Esophagus (tissue), 2 donors: ENCODE results near the gene RNF103. TPM values are rescaled to one million over a fixed set of nuclear protein-coding genes. Genes with fewer than 3 reads are reported as not detected.

ENCODE experiments used
- H3K27ac ChIP-seq, 2 donors: one replicate each; pipeline ENCODE4 v1.5.1; 2013; ENCODE audit warnings: low read depth in 2 of 2, mild to moderate bottlenecking in 2 of 2, inconsistent platforms in 1 of 2, low read length in 1 of 2, moderate library complexity in 1 of 2
- H3K27me3 ChIP-seq, 2 donors: one replicate each; pipeline ENCODE4 v1.6.1; 2013; ENCODE audit warnings: low read length in 2 of 2, control low read depth in 1 of 2, mild to moderate bottlenecking in 1 of 2; ENCODE audit not compliant: insufficient read depth in 2 of 2, control insufficient read depth in 1 of 2
- H3K36me3 ChIP-seq, 2 donors: one replicate each; pipeline ENCODE4 v1.6.1; 2013; ENCODE audit warnings: low read length in 1 of 2; ENCODE audit not compliant: control insufficient read depth in 2 of 2, insufficient read depth in 2 of 2
- H3K4me1 ChIP-seq, 2 donors: one replicate each; pipeline ENCODE4 v1.6.1; 2013; ENCODE audit warnings: low read length in 1 of 2; ENCODE audit not compliant: control insufficient read depth in 2 of 2, insufficient read depth in 2 of 2
- H3K4me3 ChIP-seq, 2 donors: one replicate each; pipeline ENCODE4 v1.5.1; 2013; ENCODE audit warnings: low read length in 2 of 2, mild to moderate bottlenecking in 2 of 2, low read depth in 1 of 2, moderate library complexity in 1 of 2
- H3K9me3 ChIP-seq, 2 donors: one replicate each; pipeline ENCODE4 v1.6.1; 2013; ENCODE audit warnings: mild to moderate bottlenecking in 2 of 2, low read depth in 1 of 2, low read length in 1 of 2, moderate library complexity in 1 of 2; ENCODE audit not compliant: control insufficient read depth in 2 of 2, insufficient read depth in 1 of 2
- WGBS, 2 donors: extraction: QIAGEN DNeasy Blood & Tissue Kit; methylation state at CpG; one replicate each; pipeline ENCODE4 v1.1.7; 2013; 5-methylcytosine and 5-hydroxymethylcytosine counted together
- polyA plus RNA-seq, 2 donors: library from polyadenylated mRNA; stranded (reverse); fragments of 200-250 nt; gene quantifications; one replicate each; pipeline ENCODE4 v1.2.3, GENCODE V29; 2013
- donor health status: healthy with polysubstance abuse.
- donor health status: Bipolar disorder and iron deficiency.

Gene RNF103
- polyA plus RNA-seq, 2 donors, result 13.7 to 20.2 TPM

GRCh38 chr2:86648681-86649080 lies 25.0 kb upstream of the RNF103 start:
- Histone ChIP-seq H3K4me3 (no peak overlapping the region), H3K27me3 (no peaks in the 10 kb centered on the region), H3K36me3 (no peaks in the 10 kb centered on the region), H3K9me3 (no peaks in the 10 kb centered on the region), H3K4me1 (no peaks in the 10 kb centered on the region), H3K27ac (no peak overlapping the region)
- 54 to 71% methylated on average over 2 of the region's 2 CpGs for WGBS, 2 donors

GRCh38 chr2:86646865-86647264 lies 23.2 kb upstream of the RNF103 start:
- Histone ChIP-seq H3K4me1 (no peaks in the 10 kb centered on the region), H3K36me3 (no peaks in the 10 kb centered on the region), H3K9me3 (no peaks in the 10 kb centered on the region), H3K27me3 (no peaks in the 10 kb centered on the region), H3K27ac (peak overlapping the region in 1 of 2 donors; percentile 35), H3K4me3 (no peak overlapping the region)
- 69 to 80% methylated on average over 1 of the region's 1 CpG for WGBS, 2 donors

DNA sequence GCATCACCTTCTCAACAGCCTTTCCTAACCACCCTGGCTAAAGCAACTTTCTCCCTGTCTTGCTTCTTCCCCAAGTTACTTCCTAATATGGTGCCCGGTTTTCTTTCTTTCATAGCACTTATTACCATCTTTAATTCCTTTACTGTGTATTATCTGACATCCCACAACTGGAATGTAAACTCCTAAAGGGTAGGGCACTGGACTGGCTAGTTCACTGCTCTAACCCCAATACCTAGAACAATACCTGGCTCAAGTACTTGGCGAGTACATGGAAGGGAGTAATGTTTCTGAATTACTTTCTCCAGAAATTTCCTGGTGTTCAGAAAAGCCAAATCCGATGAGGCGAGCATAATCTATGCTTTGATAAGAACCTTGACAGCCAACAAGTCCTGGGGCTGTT lies 22.7 kb upstream of the RNF103 start:
- 62 to 71% methylated on average over 4 of the region's 4 CpGs for WGBS, 2 donors
- Histone ChIP-seq H3K4me1 (no peaks in the 10 kb centered on the region), H3K4me3 (no peak overlapping the region), H3K36me3 (no peaks in the 10 kb centered on the region), H3K27ac (peak overlapping the region; percentile 40 to 44), H3K9me3 (no peaks in the 10 kb centered on the region), H3K27me3 (no peaks in the 10 kb centered on the region)

GRCh38 chr2:86645752-86646151 lies 22.1 kb upstream of the RNF103 start:
- H3K9me3 ChIP-seq, result no peaks in the 10 kb centered on the region
- WGBS, 2 donors, result 60 to 73% methylated on average over 4 of the region's 4 CpGs
- no peak overlapping the region for H3K4me3 ChIP-seq
- no peaks in the 10 kb centered on the region for H3K27me3 ChIP-seq
- H3K27ac ChIP-seq, result peak overlapping the region; percentile 40 to 44
- no peaks in the 10 kb centered on the region for H3K4me1 ChIP-seq
- no peaks in the 10 kb centered on the region for H3K36me3 ChIP-seq

- WGBS, 2 donors, result 61 to 73% methylated on average over 1 of the region's 1 CpG
- H3K36me3 ChIP-seq, result no peaks in the 10 kb centered on the region
Measured at GRCh38 chr2:86638712-86639111, 15.0 kb upstream of the RNF103 start.

GRCh38 chr2:86636842-86637241 lies 13.2 kb upstream of the RNF103 start:
- WGBS, 2 donors, result 66 to 70% methylated on average over 5 of the region's 5 CpGs
- no peak overlapping the region for H3K4me3 ChIP-seq
- peaks cover 0 to under 1% of the 10 kb centered on the region in 2 donors for H3K4me1 ChIP-seq
- no peaks in the 10 kb centered on the region for H3K27me3 ChIP-seq
- H3K36me3 ChIP-seq, result no peaks in the 10 kb centered on the region
- no peaks in the 10 kb centered on the region for H3K9me3 ChIP-seq
- H3K27ac ChIP-seq, result no peak overlapping the region

More at GRCh38 chr2:86638712-86639111, 15.0 kb upstream of the RNF103 start:
- Histone ChIP-seq H3K27me3 (no peaks in the 10 kb centered on the region), H3K4me3 (no peak overlapping the region), H3K9me3 (no peaks in the 10 kb centered on the region), H3K27ac (no peak overlapping the region), H3K4me1 (no peaks in the 10 kb centered on the region)

DNA sequence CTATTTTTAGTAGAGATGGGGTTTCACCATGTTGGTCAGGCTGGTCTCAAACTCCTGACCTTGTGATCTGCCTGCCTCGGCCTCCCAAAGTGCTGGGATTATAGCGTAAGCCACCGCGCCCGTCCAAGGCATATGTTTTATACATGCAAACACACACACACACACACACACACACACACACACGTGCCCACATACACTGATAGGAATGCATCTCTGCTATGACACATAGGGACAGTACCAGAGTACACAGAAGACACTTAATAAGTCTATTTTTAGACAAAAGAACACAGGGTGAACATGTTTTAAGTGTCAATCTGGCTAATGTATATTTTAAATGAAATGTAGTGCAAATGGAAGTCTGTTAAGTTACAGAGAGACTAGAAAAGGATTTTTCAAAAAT lies 10.7 kb upstream of the RNF103 start:
- 89 to 92% methylated on average over 6 of the region's 6 CpGs for WGBS, 2 donors
- H3K9me3 ChIP-seq, result no peaks in the 10 kb centered on the region
- H3K27me3 ChIP-seq, result no peaks in the 10 kb centered on the region

GRCh38 chr2:86633155-86633651 lies 9.5 kb upstream of the RNF103 start:
- Histone ChIP-seq H3K9me3 (no peaks in the 10 kb centered on the region), H3K4me3 (no peak overlapping the region), H3K27me3 (no peaks in the 10 kb centered on the region), H3K36me3 (no peaks in the 10 kb centered on the region), H3K27ac (no peak overlapping the region), H3K4me1 (peaks cover 0 to 3% of the 10 kb centered on the region in 2 donors)
- 55 to 61% methylated on average over 5 of the region's 5 CpGs for WGBS, 2 donors

More for the DNA sequence above, 10.7 kb upstream of the RNF103 start:
- Histone ChIP-seq H3K36me3 (no peaks in the 10 kb centered on the region), H3K4me3 (no peak overlapping the region), H3K4me1 (peaks cover 0 to 3% of the 10 kb centered on the region in 2 donors), H3K27ac (no peak overlapping the region)

DNA sequence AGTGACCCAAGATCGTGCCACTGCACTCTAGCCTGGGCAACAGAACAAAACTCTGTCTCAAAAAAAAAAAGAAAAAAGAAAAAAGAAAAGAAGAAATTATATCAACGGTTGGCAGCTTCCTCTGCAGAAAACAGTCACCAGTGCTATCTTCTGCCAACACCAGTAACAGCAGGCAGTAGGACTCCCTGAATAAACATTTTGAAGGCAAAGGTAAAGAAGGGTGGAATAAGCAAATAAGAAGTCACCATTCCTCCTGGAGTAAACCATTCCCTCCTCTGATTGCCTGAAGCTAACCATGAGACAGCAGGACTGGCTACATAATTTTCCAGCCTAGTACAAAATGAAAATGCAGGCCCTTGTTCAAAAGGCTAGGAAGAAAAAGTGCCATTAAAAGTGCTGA lies 9.0 kb upstream of the RNF103 start:
- H3K27ac ChIP-seq, result no peak overlapping the region

DNA sequence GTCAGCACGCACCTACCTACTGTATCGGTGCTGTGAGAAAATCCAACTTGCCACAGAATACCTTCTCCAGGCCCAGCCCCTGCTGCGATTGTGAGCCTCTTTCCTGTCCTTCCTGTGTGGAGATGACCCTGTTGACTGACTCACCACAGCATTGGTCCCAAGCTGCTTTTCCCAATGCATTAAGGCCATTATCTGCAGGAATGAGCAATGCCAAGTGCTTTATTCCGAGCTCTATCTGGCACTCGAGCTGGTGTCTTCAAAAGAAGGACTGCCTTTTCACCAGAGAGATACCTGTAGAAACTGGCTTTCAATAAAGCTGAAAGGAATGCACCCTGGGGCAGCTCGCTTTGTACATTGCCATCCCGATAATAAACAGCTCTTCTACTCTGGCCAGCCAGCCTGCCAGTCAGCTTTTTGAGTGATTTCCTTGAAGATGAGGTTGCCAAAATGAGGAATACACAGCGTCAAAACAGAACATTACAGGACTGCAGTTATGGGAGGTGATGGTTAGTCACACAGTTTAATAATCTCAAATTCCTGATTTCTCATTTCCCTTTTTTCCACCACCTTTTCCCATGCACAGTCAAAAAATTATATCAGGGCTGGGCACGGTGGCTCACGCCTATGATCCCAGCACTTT lies 8.3 kb upstream of the RNF103 start:
- Histone ChIP-seq H3K27me3 (no peaks in the 10 kb centered on the region), H3K9me3 (no peaks in the 10 kb centered on the region), H3K4me3 (no peak overlapping the region), H3K27ac (peak overlapping the region in 1 of 2 donors; percentile 34), H3K4me1 (peaks cover 0 to 3% of the 10 kb centered on the region in 2 donors), H3K36me3 (no peaks in the 10 kb centered on the region)
- WGBS, 2 donors, result 45 to 46% methylated on average over 10 of the region's 10 CpGs

More for the DNA sequence above, 9.0 kb upstream of the RNF103 start:
- WGBS, 2 donors, result 36 to 45% methylated on average over 2 of the region's 2 CpGs
- Histone ChIP-seq H3K36me3 (no peaks in the 10 kb centered on the region), H3K4me3 (no peak overlapping the region), H3K4me1 (peaks cover 0 to 3% of the 10 kb centered on the region in 2 donors), H3K27me3 (no peaks in the 10 kb centered on the region), H3K9me3 (no peaks in the 10 kb centered on the region)
